HCT116 (cell line): ENCODE data around the gene BAIAP2L2. TPM values are rescaled to one million over a fixed set of nuclear protein-coding genes. Genes with fewer than 3 reads are reported as not detected.

Source experiments
- ATAC-seq: fragments of 200-7000 bp; cut with Tn5 transposase; 2 replicates; pipeline ENCODE4 v1.9.1; 2020; ENCODE audit warnings: mild to moderate bottlenecking, moderate library complexity
- BruUV-seq: library from RNA; stranded (reverse); fragments of 400-500 nt; replicated peaks from 2 replicates; lab custom pipeline; 2021; lab: Mats Ljungman, UMichigan
- CTCF ChIA-PET: fragments of 300-600 bp; sonication (Branson Sonifier 250); formaldehyde crosslinking; loops from one replicate; lab custom pipeline; 2021; ENCODE audit warnings: antibody characterized with exemption; lab: Charles Lee
- POLR2A ChIA-PET: fragments of 300-600, 350-600 bp; sonication (Branson Sonifier 250); formaldehyde crosslinking; loops from one replicate; lab custom pipeline; 2021; ENCODE audit warnings: antibody characterized with exemption; lab: Charles Lee
- RAD21 ChIA-PET, 2 experiments: fragments of 300-600 bp; sonication (Branson Sonifier 250); formaldehyde crosslinking; loops; one replicate each; lab custom pipeline; 2023; ENCODE audit warnings: low total read pairs in 2 of 2; ENCODE audit not compliant: uncharacterized antibody in 2 of 2, unreplicated experiment in 2 of 2, low non-redundant PET in 1 of 2; lab: Charles Lee
- DNase-seq: peaks from one replicate; pipeline ENCODE4 v3.0.0-alpha.2; 2010; ENCODE audit warnings: low read depth, low spot score
- H2AFZ ChIP-seq: fragments of 200-600 bp; shearing (Covaris generic), sonication (generic); 2 replicates; pipeline ENCODE4 v1.6.1; 2017; ENCODE audit warnings: low read depth, mixed run types, mixed read lengths, antibody characterized with exemption, low read length; ENCODE audit not compliant: poor library complexity, severe bottlenecking
- H3K27ac ChIP-seq: 2 replicates; pipeline ENCODE4 v1.5.1; 2012; ENCODE audit warnings: low read depth, low read length
- H3K27me3 ChIP-seq: fragments of 200-600 bp; sonication (generic); 2 replicates; pipeline ENCODE4 v1.6.1; 2016; ENCODE audit warnings: mixed run types, low read length, mixed read lengths; ENCODE audit not compliant: insufficient read depth
- H3K36me3 ChIP-seq, 2 experiments: fragments of 200-500 bp in 1 of 2; fragments of 200-600 bp in 1 of 2; sonication (Bioruptor generic) in 1 of 2; sonication (generic) in 1 of 2; 2 replicates each; pipeline versions ENCODE4 v1.5.1 to v1.6.1; 2014 to 2016; ENCODE audit warnings: low read length in 2 of 2, inconsistent platforms in 1 of 2, mixed read lengths in 1 of 2, mixed run types in 1 of 2; ENCODE audit not compliant: insufficient read depth in 2 of 2, control insufficient read depth in 1 of 2
- H3K4me1 ChIP-seq, 2 experiments: fragments of 200-600 bp in 1 of 2; sonication (generic) in 1 of 2; 2 replicates each; pipeline versions ENCODE4 v1.5.1 to v1.6.1; 2012 to 2017; ENCODE audit warnings: low read length in 2 of 2, inconsistent platforms in 1 of 2, mild to moderate bottlenecking in 1 of 2, mixed read lengths in 1 of 2, mixed run types in 1 of 2, moderate library complexity in 1 of 2; ENCODE audit not compliant: insufficient read depth in 2 of 2, control insufficient read depth in 1 of 2
- H3K4me2 ChIP-seq: fragments of 200-600 bp; sonication (generic); 2 replicates; pipeline ENCODE4 v1.6.1; 2017; ENCODE audit warnings: mixed run types, low read length, mixed read lengths
- H3K4me3 ChIP-seq, 2 experiments: fragments of 200-600 bp in 1 of 2; sonication (generic) in 1 of 2; replicated peaks in 1 of 2; 2 replicates each; pipeline ENCODE4 v1.5.1; 2011 to 2016; ENCODE audit warnings: low read length in 2 of 2, control low read depth in 1 of 2, low read depth in 1 of 2, mild to moderate bottlenecking in 1 of 2, mixed read lengths in 1 of 2, mixed run types in 1 of 2
- H3K79me2 ChIP-seq: fragments of 200-600 bp; sonication (generic); 2 replicates; pipeline ENCODE4 v1.6.1; 2017; ENCODE audit warnings: mild to moderate bottlenecking, mixed run types, low read length, moderate library complexity, mixed read lengths; ENCODE audit not compliant: insufficient read depth
- H3K9ac ChIP-seq: fragments of 200-600 bp; sonication (generic); 2 replicates; pipeline ENCODE4 v1.6.1; 2016; ENCODE audit warnings: low read length, mixed read lengths
- H3K9me2 ChIP-seq: fragments of 200-600 bp; sonication (generic), shearing (Covaris generic); 2 replicates; pipeline ENCODE4 v1.6.1; 2017; ENCODE audit warnings: mixed run types, mild to moderate bottlenecking, moderate library complexity; ENCODE audit not compliant: insufficient read depth
- H3K9me3 ChIP-seq, 2 experiments: fragments of 200-500 bp in 1 of 2; fragments of 200-600 bp in 1 of 2; sonication (Bioruptor generic) in 1 of 2; sonication (generic) in 1 of 2; 2 replicates each; pipeline ENCODE4 v1.6.1; 2014 to 2017; ENCODE audit warnings: low read length in 2 of 2, mixed read lengths in 2 of 2, inconsistent platforms in 1 of 2, low read depth in 1 of 2, mild to moderate bottlenecking in 1 of 2, mixed run types in 1 of 2, moderate library complexity in 1 of 2; ENCODE audit not compliant: control insufficient read depth in 1 of 2, insufficient read depth in 1 of 2
- H4K20me1 ChIP-seq: fragments of 200-600 bp; sonication (generic), shearing (Covaris generic); 2 replicates; pipeline ENCODE4 v1.6.1; 2017; ENCODE audit warnings: mixed run types, mild to moderate bottlenecking, moderate library complexity; ENCODE audit not compliant: insufficient read depth
- CBX3 ChIP-seq: IDR thresholded peaks from 2 replicates; pipeline ENCODE4 v1.6.1; 2012; ENCODE audit warnings: low read depth
- RAD21 ChIP-seq: IDR thresholded peaks from 2 replicates; pipeline ENCODE4 v1.6.1; 2012; ENCODE audit warnings: low read depth, mild to moderate bottlenecking
- SIN3A ChIP-seq: IDR thresholded peaks from 2 replicates; pipeline ENCODE4 v1.6.1; 2012; ENCODE audit warnings: low read depth
- SRF ChIP-seq: IDR thresholded peaks from 2 replicates; pipeline ENCODE4 v1.6.1; 2012; ENCODE audit warnings: low read depth
- intact Hi-C: fragments of 100-400 bp; cut with micrococcal nuclease; formaldehyde crosslinking; loops from 2 replicates; pipeline ENCODE4 v1.10.0; 2022
- total RNA-seq: library from RNA; stranded (reverse); gene quantifications from one replicate; pipeline ENCODE4 v1.2.1, GENCODE V29; 2021; ENCODE audit not compliant: unreplicated experiment

Gene BAIAP2L2
- total RNA-seq, 1 experiment from 2014 or later, result 1.0 TPM

DNA sequence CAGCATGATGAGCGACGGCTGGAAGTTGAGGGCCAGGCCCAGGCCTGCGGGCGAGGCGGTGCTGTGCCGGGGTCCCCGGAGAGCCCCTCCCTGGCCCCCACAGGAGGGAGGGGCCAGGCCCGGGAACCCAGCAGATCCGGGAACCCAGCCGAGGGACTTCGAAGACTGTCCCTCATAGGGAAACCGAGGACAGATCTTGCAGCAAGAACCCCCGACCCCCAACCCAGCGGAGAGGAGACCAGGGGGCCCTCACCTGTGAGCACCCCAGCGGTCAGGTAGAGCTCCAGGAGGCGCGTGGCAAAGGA, 28.9 kb downstream of the BAIAP2L2 start:
- ChIA-PET RAD21 (no interaction called here), POLR2A (no interaction called here), CTCF (no interaction called here)
- H3K4me3 ChIP-seq, result no peak overlapping the region
- no peak for DNase-seq
- no peaks in the 10 kb centered on the region for H3K27me3 ChIP-seq
- no peak for ATAC-seq
- no peaks in the 10 kb centered on the region for H3K9me3 ChIP-seq
- no peaks in the 10 kb centered on the region for H3K36me3 ChIP-seq
- intact Hi-C loops, result no loop called here
- no peaks in the 10 kb centered on the region for H4K20me1 ChIP-seq
- TF ChIP-seq RAD21 (no peak), CBX3 (no peak), SRF (no peak)
- peaks cover 0 to 4% of the 10 kb centered on the region in 2 experiments; a peak in 1 of 4 replicates for H3K4me1 ChIP-seq
- no peak overlapping the region for H3K4me2 ChIP-seq
- H3K27ac ChIP-seq, result no peak overlapping the region
- H3K9ac ChIP-seq, result no peak overlapping the region
- no TSS peak for BruUV-seq
- no peaks in the 10 kb centered on the region for H3K79me2 ChIP-seq
- no peak overlapping the region for H2AFZ ChIP-seq
- no peaks in the 10 kb centered on the region for H3K9me2 ChIP-seq

DNA sequence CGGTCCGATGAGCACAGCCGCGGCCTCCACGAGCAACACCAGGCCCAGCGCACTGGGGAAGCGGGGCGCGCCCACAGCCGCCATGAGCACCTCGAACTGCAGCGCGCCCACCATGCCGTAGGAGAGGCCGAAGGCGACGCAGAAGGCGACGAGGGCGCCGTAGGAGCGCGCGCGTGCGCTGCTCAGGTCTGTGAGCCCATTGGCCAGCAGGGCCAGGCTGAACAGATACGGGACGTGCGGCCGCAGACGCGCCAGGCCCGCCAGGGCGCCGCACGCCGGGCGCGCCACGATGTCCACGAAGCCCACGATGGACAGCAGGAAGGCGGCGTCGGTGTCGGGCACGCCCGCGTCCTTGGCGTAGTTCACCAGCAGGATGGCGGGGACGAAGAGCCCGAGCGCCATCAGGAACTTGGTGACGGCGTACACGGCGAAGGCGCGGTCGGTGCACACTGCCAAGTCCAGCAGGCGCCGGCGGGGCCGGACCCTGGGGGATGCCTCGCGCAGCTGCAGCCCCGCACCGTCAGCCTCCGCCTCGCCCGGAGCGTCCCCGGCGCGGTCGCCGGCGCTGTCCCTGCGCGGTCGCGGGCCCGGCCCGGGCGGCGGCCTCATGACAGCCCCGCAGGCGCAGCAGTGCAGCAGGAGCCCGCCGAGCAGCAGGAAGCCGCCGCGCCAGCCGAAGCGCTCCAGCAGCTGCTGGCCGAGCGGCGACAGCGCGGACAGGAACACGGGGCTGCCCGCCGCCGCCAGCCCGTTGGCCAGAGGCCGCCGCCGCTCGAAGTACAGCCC, 29.4 kb downstream of the BAIAP2L2 start:
- Histone ChIP-seq H4K20me1 (no peaks in the 10 kb centered on the region), H3K36me3 (no peaks in the 10 kb centered on the region), H3K9me2 (no peaks in the 10 kb centered on the region), H3K79me2 (no peaks in the 10 kb centered on the region), H3K27ac (no peak overlapping the region), H2AFZ (no peak overlapping the region), H3K27me3 (no peaks in the 10 kb centered on the region), H3K4me2 (no peak overlapping the region), H3K9me3 (no peaks in the 10 kb centered on the region), H3K4me1 (no peaks in the 10 kb centered on the region), H3K4me3 (no peak overlapping the region), H3K9ac (no peak overlapping the region)
- ATAC-seq (no peak), DNase-seq (no peak)
- intact Hi-C loops, result no loop called here
- TF ChIP-seq SIN3A, result no peak
- BruUV-seq, result no TSS peak
- RAD21 ChIA-PET, result no interaction called here
- CTCF ChIA-PET, result no interaction called here
- POLR2A ChIA-PET, result no interaction called here
